HG02763 (cell line): ENCODE results near the gene MEF2A.

Experiments used
- ATAC-seq: cut with Tn5 transposase; IDR thresholded peaks from one replicate; pipeline ENCODE4 v1.9.1; 2021; ENCODE audit warnings: mild to moderate bottlenecking, moderate library complexity; ENCODE audit not compliant: unreplicated experiment

MEF2A gene

DNA sequence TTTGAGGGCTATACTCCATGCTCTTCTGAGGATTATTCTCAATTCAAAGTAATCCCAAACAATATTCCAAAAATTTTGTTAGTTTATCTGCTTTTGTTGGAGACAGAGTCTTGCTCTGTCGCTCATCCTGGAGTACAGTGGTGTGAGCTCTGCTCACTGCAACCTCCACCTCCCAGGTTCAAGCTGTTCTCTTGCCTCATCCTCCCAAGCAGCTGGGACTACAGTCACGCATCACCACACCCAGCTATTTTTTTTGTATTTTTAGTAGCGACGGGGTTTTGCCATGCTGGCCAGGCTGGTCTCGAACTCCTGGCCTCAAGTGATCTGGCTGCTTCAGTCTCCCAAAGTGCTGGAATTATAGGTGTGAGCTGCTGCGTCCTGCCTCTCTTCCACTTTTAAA, 39.1 kb downstream of the MEF2A start:
- no peak for ATAC-seq

DNA sequence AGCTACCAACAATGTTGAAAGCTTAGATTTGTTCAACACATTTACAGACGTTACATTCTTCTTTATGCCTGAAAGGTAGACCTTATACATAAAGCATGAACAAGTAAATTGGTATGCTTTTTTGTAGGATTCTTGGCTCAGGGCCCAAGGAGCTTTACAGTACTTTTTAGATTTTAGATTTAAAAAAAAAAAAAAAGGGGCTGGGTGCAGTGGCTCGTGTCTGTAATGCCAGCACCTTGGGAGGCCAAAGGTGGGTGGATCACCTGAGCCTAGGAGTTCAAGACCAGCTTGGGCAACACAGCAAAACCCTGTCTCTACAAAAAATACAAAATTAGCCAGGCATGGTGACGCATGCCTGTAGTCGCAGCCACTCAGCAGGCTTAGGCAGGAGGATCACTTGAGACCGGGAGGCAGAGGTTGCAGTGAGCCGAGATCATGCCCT, 39.7 kb downstream of the MEF2A start:
- ATAC-seq, result no peak

DNA sequence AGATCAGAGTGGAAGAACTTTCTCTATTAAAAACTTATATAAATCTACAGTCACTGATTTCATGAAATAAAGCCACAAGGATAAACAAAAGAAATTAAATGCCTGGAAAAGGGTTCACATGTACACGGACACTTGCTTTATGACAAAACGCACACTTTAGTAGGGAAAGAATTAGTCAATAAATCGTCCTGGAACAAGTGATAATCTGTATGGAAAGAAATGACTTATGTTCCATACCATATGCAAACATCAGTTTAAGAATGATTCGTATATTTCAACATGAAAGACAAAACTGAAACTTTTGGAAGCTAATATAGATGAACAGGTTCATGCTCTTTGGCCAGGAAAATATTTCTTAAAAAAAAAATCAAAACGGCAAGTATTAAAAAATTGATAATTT, 40.2 kb downstream of the MEF2A start:
- ATAC-seq, result no peak

DNA sequence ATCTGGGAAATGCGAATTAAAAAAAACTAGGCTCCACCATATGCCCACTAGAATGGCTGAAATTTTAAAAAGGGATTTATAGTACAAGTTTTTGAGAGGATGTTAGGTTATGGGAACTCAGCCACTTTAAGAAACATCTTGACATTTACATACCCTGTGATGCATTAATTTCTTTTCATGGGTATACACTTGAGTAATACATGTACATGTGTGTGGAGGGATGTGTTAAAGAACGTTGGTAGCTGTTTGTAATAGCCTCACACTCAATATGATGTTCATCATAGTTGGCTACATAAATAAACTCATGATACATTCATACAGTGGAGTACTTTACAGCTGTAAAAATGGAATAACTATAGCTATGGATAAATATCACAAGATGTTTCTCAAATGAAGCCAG, 40.9 kb downstream of the MEF2A start:
- ATAC-seq, result no peak

DNA sequence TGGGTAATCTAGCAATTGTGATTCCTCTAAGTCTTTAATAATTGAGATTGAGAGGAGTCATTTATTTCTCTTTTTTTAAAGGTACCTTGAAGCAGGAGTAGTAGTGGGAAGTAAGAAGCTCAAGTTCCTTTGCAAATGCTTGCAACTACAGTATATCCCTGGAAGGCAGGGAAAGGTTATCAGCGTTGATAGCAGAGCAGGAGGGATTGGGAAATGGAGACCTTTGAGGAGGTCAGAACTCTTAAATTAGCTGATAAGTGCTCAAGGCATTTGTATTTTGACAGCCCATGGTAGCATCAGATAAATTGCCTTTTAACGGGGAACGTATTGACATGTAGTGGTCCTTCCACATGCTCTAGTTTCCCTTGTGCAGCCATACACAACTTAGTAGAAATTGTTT, 47.7 kb downstream of the MEF2A start:
- ATAC-seq, result no peak

- ATAC-seq, result no peak
Observed at GRCh38 chr15:99613887-99614647, 48.3 kb downstream of the MEF2A start.

DNA sequence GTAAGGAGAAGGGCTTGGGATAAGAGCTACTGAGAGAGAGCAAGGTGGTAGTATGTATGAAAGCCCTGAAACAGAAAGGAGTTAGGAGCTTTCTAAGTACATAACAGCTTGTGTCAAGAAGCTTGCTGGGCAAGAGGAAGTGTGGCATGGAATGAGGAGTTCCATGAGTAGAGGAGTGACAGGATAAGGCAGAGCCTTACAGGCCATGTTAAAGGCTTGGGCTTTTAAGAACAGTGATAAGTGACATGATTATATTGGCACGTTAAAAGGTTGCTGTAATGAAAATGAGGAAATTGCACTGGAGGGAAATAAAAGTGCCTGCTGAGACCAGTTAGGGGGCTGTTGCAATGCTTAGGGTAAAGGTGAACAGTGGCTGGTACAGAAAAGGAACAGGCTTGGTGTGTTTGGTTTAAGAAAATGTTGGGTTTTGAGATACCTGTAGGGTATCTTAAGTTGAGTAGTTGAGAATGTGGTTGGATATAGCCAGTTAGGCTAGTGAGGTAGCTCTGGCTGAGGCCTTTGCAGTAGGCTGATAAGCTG, 49.0 kb downstream of the MEF2A start:
- no peak for ATAC-seq

DNA sequence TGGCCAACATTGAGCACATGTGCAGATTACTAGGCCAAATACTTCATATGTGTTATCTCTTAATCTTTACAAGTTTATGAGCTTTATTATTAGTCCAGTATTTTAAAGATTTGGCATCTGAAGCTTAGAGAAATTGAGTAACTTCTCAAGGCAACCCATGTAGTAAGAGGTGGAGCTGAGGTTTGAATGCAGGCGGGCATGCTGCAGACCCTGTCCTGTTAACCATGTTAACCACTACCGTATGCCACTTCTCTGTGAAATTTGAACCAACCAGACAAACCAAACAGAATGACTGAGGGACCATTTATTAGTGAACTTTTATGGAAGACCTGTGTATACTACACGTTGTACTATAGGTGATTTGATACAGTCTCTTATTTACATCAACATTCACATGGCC, 49.7 kb downstream of the MEF2A start:
- no peak for ATAC-seq

GRCh38 chr15:99616129-99616528, 50.3 kb downstream of the MEF2A start:
- ATAC-seq, result no peak

DNA sequence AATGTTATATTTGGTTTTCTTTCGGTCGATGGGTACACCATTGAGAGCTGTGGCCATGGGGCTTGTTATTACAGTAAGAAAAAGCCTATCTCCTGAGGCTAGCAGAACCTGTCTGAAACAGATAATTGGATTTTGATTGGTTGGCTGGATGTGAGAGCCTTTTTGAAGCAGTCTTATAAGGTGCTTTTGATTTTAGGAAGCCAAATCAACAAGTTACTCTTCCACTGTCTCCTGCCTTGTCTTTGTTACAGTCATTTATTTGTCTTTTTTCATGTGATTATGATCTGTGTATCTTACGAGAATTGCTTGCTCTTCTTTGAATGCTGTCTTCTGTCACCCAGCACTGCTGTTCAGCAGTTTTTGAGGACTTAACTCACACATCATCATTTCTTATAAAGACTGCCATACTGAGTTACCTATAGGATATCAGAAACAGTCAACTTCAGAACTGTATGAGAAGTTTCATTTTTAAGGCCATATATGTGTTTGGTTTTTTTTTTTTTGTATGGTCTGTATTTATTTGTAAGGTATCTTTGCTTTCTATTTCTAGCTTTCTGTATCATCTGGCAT, 51.1 kb downstream of the MEF2A start:
- no peak for ATAC-seq

DNA sequence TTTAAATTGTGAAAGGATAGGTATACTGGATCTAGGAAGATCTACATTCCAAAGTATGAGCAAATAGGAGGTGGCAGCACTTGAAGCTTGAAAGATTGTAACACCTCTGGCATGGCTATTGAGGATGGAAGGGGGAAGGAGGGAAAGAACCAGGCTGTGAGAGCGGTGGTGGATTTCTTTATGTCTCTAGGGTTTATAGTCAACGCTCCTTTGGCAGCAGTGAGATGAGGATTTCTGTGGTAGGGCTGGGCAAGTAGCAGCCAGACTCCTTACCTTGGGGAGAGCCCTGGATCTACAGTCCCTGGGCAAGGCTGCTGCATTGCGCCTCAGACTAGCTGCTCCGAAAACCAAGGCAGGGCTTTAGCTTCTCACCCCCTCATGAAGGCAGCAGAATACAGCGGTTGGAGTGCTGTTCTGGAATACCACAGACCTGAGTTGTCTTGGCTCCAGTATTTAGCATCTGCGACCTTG, 53.2 kb downstream of the MEF2A start:
- no peak for ATAC-seq

DNA sequence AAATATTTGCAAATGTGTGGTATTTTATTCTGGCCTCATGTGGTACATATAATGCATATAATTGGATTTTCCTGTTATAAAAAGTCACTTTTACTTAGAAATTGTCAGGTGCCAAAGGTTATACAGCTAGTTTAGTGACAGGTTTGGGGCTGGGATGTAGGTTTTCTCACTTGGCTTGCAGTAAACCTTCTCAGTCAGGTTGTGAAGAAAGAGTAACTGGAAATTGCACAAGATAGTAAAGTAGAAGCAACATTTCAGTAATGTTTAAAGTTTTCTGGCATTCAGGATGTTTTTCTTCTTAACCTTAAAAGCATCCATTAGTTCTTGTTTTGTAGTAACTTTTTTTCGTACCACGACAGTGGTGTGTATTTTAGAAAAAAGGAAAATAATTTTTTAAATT, 53.9 kb downstream of the MEF2A start:
- ATAC-seq, result no peak

GRCh38 chr15:99620178-99620577, 54.4 kb downstream of the MEF2A start:
- ATAC-seq, result no peak

GRCh38 chr15:99621767-99622166, 56.0 kb downstream of the MEF2A start:
- no peak for ATAC-seq

- ATAC-seq, result no peak
Observed at GRCh38 chr15:99628374-99629001, 62.7 kb downstream of the MEF2A start.

DNA sequence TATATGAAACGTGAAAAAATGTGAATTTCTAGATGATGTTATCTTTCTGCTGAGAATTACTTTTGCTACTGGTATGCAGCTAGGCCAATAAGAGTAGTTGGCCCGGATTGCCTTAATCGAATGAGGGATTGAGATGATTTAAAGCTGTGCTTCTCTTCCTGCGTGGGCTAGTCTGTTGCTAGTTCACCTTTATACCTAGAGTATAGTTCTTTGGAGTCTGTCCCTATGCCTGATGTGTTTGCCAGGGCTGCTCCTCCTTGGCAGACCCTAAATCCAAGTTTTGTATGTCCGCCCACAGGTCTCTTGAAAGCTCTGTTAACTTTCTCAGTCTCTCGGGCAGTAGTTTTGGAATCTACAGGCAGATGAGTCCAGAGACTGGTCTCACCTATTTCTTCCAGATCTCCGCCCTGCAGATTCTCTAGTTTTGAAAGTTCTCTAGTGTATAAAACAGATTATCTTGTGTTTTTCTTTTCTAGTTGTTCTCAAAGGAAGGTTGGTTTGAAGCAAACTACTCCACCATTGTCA, 64.9 kb downstream of the MEF2A start:
- no peak for ATAC-seq

GRCh38 chr15:99631255-99631654, 65.5 kb downstream of the MEF2A start:
- peak; percentile 85 for ATAC-seq

- ATAC-seq, result no peak
Observed at GRCh38 chr15:99632521-99632920, 66.7 kb downstream of the MEF2A start.

GRCh38 chr15:99633655-99634054, 67.9 kb downstream of the MEF2A start:
- ATAC-seq, result no peak

DNA sequence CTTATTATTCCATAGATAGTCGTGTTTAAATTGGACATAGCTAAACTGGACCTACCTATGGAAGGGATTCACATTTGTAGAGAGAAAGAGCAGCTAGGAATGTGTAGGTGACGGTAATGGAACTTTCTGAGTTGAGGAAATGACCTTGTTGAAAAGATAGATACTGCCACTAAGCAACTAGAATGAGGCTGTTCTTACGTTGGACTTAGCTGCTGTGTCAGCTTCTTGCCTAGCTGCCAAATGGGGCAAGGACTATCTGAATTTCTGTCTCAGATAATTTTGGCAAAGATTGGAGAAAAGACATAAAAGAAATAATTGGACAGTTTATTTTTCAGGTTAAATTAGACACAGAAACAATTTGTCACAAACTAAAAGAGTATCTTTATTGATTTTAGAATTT, 68.8 kb downstream of the MEF2A start:
- no peak for ATAC-seq

DNA sequence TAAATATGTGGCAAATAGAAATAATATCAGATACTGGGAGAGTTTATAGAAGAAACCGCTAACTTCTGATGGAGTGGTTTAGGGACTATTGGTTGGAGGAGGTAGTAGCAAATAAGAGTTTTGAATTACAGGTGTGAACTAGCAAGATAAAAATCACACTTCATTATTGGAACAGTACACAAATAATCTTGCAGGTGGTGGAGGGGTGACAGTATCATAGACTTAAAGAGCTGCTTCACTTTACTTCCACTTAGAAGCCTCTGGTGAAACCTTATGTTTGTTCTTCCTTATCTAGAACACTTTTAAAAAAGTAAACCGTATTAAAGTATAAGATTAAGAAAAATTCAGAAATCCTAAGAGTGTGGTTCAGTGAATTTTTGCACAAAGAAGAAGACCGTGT, 69.4 kb downstream of the MEF2A start:
- ATAC-seq, result no peak

- ATAC-seq, result no peak
Observed at GRCh38 chr15:99635794-99636193, 70.0 kb downstream of the MEF2A start.
